Stomach smooth muscle (tissue), 2 donors: ENCODE results near the gene XRN2.

Experiments
- H3K27ac ChIP-seq: one replicate; pipeline ENCODE4 v1.7.0; 2013; ENCODE audit warnings: mild to moderate bottlenecking, low read length, inconsistent platforms
- H3K27me3 ChIP-seq, 2 donors: one replicate each; pipeline ENCODE4 v1.7.0; 2013; ENCODE audit warnings: low read length in 2 of 2; ENCODE audit not compliant: insufficient read depth in 2 of 2, control insufficient read depth in 1 of 2
- H3K36me3 ChIP-seq, 2 donors: one replicate each; pipeline ENCODE4 v1.7.0; 2013; ENCODE audit warnings: low read length in 2 of 2; ENCODE audit not compliant: control insufficient read depth in 2 of 2, insufficient read depth in 2 of 2
- H3K4me1 ChIP-seq: one replicate; pipeline ENCODE4 v1.7.0; 2013; ENCODE audit warnings: low read length; ENCODE audit not compliant: control insufficient read depth, insufficient read depth
- H3K4me3 ChIP-seq, 2 donors: one replicate each; pipeline ENCODE4 v1.7.0; 2013; ENCODE audit warnings: low read length in 2 of 2
- H3K9ac ChIP-seq, 2 donors: one replicate each; pipeline ENCODE4 v1.7.0; 2013; ENCODE audit warnings: low read length in 2 of 2, mild to moderate bottlenecking in 1 of 2
- H3K9me3 ChIP-seq, 2 donors: one replicate each; pipeline ENCODE4 v1.7.0; 2013; ENCODE audit warnings: low read length in 2 of 2; ENCODE audit not compliant: control insufficient read depth in 2 of 2
- donor health status: healthy.
- donor health status: Pancreatic carcinoma.

Gene XRN2

DNA sequence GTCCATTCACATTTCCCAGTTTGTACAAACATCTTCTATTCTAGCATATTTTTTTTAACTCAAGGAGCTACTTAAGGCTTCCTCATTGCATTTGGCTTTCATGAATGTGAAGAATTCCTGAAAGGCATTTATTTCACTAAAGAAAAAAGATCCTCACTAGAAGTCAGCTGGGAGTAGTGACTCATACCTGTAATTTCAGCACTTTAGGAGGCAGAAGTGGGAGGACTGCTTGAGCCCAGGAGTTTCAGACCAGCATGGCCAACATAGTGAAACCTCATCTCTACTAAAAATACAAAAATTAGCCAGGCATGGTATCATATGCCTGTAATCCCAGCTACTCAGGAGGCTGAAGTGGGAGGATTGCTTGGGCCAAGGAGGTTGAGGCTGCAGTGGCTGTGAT, 30.9 kb upstream of the XRN2 start:
- Histone ChIP-seq H3K36me3 (no peaks in the 10 kb centered on the region), H3K4me3 (no peak overlapping the region), H3K4me1 (no peaks in the 10 kb centered on the region), H3K9me3 (peaks cover 4 to 6% of the 10 kb centered on the region in 2 donors), H3K27me3 (peaks cover 0 to 2% of the 10 kb centered on the region in 2 donors), H3K27ac (no peak overlapping the region), H3K9ac (no peak overlapping the region)

DNA sequence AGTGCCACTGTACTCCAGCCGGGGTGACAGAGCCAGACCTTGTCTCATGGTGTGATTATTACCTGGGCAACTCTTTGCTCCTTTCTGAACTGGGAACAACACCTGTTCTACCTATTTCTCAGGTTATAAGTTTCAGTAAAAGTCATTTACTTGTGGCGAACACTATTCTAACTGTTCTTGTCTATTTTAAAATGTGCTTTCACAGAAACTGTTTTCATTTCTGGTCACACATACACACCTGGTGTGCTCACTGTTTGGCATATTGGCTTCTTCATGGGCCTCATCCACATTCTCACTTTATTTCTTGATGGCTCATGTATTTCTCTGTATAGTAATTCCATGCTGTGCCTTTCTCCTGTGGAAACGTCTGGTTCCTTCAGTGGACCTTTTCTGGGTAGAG, 30.5 kb upstream of the XRN2 start:
- Histone ChIP-seq H3K4me3 (no peak overlapping the region), H3K4me1 (no peaks in the 10 kb centered on the region), H3K9me3 (peaks cover 4 to 6% of the 10 kb centered on the region in 2 donors)

DNA sequence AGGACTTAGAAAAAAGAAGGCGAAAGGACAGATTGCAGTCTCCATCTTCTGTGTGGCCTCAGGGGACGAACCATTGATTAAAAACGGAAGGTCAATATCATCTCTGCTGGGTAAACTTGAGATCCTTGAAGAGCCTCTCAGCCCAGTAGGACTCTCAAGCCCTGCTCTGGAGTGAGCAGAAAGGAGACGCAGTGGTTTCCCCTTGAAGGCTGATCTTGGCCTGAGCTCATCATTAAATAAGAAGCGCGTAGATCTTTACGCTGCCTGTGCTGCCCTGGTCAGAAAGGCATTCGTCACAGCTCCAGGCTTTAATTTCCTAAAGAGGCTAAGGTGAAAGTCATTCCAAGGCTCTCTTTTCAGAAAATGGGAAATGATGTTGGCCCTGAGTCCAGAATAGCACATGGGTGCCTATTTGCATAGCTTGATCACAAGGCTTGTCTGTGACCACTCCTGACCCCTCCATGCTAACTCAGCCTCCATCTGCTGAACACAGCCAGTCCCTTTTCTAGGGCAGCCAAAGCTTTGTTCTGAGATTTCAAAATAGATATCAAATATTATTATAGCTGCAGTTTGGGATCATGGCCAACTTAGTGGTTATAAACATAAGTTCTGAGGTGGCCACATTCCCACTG, 29.3 kb upstream of the XRN2 start:
- H3K27ac ChIP-seq: no peak overlapping the region
- peaks cover 0 to 2% of the 10 kb centered on the region in 2 donors for H3K27me3 ChIP-seq
- no peak overlapping the region for H3K9ac ChIP-seq
- H3K36me3 ChIP-seq: no peaks in the 10 kb centered on the region
- no peaks in the 10 kb centered on the region for H3K4me1 ChIP-seq
- no peak overlapping the region for H3K4me3 ChIP-seq
- peaks cover 4 to 6% of the 10 kb centered on the region in 2 donors for H3K9me3 ChIP-seq

More for the DNA sequence above, 30.5 kb upstream of the XRN2 start:
- H3K27me3 ChIP-seq: peaks cover 0 to 2% of the 10 kb centered on the region in 2 donors
- H3K36me3 ChIP-seq: no peaks in the 10 kb centered on the region
- no peak overlapping the region for H3K9ac ChIP-seq
- no peak overlapping the region for H3K27ac ChIP-seq

DNA sequence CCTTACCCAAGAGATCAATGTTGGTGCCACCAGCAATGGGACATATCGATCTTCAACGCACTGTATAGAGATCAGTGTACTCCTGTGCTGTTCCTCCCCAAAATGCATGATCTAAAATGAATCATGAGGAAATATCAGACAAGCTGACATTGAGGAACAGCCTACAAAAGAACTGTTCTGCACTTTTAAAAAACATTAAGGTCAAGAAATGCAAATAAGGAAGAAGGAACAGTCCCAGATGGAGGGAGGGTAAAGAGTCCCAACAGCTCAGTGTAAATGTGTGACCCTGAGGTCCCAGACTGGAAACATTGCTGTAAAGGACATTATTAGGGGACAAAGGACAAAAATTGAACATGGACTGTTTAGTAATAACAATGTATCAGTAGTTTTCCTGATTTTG, 24.3 kb upstream of the XRN2 start:
- H3K9ac ChIP-seq: no peak overlapping the region
- no peak overlapping the region for H3K27ac ChIP-seq
- peaks cover 0 to 2% of the 10 kb centered on the region in 2 donors for H3K9me3 ChIP-seq
- peaks cover 0 to 2% of the 10 kb centered on the region in 2 donors for H3K27me3 ChIP-seq
- H3K4me3 ChIP-seq: no peak overlapping the region
- no peaks in the 10 kb centered on the region for H3K36me3 ChIP-seq
- no peaks in the 10 kb centered on the region for H3K4me1 ChIP-seq

DNA sequence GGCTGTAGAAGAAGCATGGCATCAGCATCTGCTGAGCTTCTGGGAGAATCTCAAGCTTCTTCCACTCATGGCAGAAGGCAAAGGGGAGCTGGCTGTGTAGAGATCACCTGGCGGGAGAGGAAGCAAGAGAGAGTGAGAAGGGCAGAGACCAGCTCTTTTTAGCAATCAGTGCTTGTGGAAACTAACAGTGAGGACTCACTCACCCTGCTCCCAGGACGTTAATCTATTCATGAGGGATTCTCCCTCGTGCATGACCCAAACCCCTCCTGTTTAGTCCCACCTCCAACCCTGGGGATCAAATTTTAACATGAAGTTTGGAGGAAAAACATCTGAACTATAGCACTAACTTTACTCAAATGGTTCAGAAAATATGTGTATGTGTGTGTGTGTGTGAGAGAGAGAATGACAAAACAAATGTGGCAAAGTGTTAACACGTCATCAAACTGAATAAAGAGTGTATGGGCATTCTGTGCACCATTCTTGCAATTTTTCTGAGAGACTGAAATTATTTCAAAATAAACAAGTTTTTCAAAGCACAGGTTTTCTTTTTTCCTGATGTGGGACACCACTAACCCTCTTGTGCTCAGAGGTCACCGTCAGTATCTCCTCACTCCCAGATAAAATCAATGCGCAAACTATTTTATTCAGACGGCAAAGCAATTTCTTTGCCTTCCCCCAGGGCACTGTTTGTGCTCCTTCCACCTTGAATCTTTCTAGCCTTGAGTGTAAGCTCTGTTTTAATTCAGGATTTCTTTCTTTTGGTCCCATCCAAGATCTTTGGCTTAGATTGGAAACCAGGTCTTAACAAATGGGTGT, 23.2 kb upstream of the XRN2 start:
- peaks cover 0 to 2% of the 10 kb centered on the region in 2 donors for H3K9me3 ChIP-seq
- H3K4me1 ChIP-seq: no peaks in the 10 kb centered on the region
- no peak overlapping the region for H3K9ac ChIP-seq
- no peaks in the 10 kb centered on the region for H3K36me3 ChIP-seq
- no peak overlapping the region for H3K27ac ChIP-seq
- no peaks in the 10 kb centered on the region for H3K27me3 ChIP-seq
- no peak overlapping the region for H3K4me3 ChIP-seq

DNA sequence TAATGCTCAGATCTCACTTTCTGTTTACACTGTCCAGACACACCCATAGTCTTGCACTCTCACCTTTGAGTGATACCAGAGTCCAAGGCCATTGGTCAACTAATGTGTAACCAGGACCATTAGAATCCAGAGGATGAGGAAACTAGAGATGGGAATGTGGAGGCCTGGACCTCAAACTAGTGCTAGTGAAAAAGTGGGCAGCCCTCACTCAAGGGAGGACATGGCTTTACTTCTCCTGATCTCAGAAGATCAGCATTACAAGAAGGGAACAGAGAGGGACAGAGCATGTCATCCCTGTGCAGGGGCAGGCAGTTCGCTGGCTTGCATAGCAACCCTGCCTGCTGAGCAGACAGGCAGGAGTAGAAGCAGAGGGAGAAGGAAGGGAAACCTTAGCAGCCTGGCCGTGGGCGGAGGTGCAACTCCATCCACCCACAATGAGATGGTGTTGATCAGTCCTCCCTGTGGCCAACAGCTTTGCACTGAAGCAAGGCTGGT, 22.6 kb upstream of the XRN2 start:
- Histone ChIP-seq H3K4me1 (no peaks in the 10 kb centered on the region), H3K4me3 (no peak overlapping the region), H3K9ac (no peak overlapping the region), H3K27ac (no peak overlapping the region), H3K9me3 (peaks cover 0 to 2% of the 10 kb centered on the region in 2 donors), H3K36me3 (no peaks in the 10 kb centered on the region), H3K27me3 (no peaks in the 10 kb centered on the region)

DNA sequence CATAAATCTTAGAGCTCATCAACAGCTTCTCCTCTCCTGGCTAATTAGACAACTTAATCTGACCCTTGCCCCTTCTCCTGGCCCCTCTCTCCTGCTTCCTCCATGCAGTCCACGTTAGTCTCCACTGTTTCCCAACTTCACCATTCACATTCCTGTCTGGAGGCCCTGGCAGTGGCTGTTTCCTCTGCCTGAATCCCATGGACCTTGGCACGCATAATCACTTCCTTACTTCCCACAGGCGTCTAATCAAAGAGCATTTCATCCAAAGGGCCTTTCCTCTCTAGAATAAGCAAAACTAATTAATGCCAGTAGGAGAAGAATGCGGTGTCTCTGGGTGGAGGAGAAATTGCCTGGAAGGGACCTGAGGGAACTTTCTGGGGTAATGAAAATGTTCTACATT, 16.4 kb upstream of the XRN2 start:
- no peaks in the 10 kb centered on the region for H3K36me3 ChIP-seq
- H3K9me3 ChIP-seq: peaks cover 0 to 3% of the 10 kb centered on the region in 2 donors
- no peak overlapping the region for H3K4me3 ChIP-seq
- H3K9ac ChIP-seq: no peak overlapping the region
- H3K27ac ChIP-seq: no peak overlapping the region
- no peaks in the 10 kb centered on the region for H3K4me1 ChIP-seq
- H3K27me3 ChIP-seq: peaks cover 4 to 6% of the 10 kb centered on the region in 2 donors

DNA sequence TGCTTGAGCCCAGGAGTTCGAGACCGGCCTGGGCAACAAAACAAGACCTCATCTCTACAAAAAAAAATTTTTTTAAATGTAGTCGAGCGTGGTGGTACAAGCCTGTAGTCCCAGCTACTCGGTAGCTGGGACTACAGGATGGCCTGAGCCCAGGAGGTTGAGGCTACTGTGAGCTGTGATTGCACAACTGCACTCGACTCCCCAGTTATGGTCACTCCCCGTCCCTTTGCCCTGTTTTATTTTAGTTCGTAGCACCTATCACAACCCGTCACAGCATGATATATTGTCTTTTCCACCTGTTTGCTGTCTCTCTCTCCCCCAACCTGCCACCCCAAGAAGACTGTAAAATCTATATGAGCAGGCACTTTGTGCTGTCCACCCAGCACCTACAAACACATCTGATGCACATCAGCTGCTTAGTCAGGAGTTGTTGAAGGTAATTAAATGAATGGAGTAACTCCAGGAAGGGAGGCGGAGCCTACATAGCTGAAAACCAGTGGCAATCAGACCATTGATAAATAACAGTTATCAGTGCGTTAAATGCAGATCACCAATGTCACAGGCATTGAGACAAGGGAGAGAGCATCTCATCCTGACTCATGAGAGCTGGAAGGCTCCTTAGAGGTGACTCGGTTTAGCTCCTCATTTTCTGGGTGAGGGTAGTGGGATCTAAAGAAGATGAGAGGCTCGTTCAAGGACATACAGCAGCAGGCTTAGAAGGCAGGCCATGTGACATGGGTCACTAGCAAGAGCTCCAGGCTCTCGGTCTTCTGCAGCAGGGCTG, 14.4 kb upstream of the XRN2 start:
- Histone ChIP-seq H3K9me3 (peaks cover 0 to 3% of the 10 kb centered on the region in 2 donors), H3K36me3 (no peaks in the 10 kb centered on the region), H3K27ac (no peak overlapping the region), H3K9ac (no peak overlapping the region), H3K4me1 (no peaks in the 10 kb centered on the region), H3K4me3 (no peak overlapping the region), H3K27me3 (peaks cover 4 to 6% of the 10 kb centered on the region in 2 donors)

DNA sequence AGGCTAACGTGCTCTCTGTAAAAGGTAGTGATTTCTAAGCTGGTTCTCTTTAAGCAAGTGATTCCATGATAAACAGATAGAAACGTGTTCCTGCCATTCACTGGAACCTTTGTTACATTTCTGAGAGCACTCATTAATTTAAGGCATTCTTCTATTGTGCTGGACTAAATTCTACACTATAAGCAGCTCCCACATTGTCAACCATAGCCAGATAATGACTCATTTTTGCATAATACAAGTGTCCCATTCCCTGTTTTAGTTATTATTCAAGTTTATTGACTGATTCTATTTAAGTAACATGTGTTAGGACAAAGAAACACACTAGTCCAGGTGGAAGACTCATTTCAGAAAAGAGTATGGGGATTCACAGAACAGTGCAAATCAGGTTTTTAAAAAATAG, 13.5 kb upstream of the XRN2 start:
- Histone ChIP-seq H3K36me3 (no peaks in the 10 kb centered on the region), H3K9ac (no peak overlapping the region), H3K4me3 (no peak overlapping the region), H3K27me3 (peaks cover 4 to 6% of the 10 kb centered on the region in 2 donors), H3K27ac (no peak overlapping the region), H3K9me3 (peaks cover 0 to 3% of the 10 kb centered on the region in 2 donors), H3K4me1 (no peaks in the 10 kb centered on the region)

DNA sequence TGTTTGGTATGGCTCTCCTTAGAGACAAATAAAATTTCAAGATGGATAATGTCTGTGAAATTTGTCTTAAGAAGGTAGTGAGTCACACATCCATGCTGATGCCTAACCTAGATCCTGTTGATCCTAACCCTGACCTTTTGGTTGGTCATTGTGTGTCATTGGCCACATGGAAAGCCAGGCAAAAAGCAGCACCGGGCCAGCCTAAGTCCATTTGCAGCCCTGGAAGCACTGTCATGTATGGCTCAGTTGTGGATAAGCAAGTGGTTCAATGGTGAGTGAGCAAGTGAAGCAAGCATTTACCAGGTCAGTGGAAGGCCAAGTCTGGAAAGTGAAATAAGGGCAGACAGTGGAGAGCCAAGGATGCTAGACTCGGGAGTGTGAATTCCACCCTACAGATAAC, 12.1 kb upstream of the XRN2 start:
- Histone ChIP-seq H3K36me3 (no peaks in the 10 kb centered on the region), H3K9ac (no peak overlapping the region), H3K27ac (no peak overlapping the region), H3K4me1 (no peaks in the 10 kb centered on the region), H3K9me3 (no peaks in the 10 kb centered on the region), H3K27me3 (peaks cover 2 to 4% of the 10 kb centered on the region in 2 donors), H3K4me3 (no peak overlapping the region)
